Measurements from ENCODE around the gene TPPP. TPM values are rescaled to one million over a fixed set of nuclear protein-coding genes. Genes with fewer than 3 reads are reported as not detected.

Gene TPPP
- polyA plus RNA-seq, 1 donor (not counting 4 experiments of a cell fraction or from before 2014, with no cell fraction given): 0.88 TPM

DNA sequence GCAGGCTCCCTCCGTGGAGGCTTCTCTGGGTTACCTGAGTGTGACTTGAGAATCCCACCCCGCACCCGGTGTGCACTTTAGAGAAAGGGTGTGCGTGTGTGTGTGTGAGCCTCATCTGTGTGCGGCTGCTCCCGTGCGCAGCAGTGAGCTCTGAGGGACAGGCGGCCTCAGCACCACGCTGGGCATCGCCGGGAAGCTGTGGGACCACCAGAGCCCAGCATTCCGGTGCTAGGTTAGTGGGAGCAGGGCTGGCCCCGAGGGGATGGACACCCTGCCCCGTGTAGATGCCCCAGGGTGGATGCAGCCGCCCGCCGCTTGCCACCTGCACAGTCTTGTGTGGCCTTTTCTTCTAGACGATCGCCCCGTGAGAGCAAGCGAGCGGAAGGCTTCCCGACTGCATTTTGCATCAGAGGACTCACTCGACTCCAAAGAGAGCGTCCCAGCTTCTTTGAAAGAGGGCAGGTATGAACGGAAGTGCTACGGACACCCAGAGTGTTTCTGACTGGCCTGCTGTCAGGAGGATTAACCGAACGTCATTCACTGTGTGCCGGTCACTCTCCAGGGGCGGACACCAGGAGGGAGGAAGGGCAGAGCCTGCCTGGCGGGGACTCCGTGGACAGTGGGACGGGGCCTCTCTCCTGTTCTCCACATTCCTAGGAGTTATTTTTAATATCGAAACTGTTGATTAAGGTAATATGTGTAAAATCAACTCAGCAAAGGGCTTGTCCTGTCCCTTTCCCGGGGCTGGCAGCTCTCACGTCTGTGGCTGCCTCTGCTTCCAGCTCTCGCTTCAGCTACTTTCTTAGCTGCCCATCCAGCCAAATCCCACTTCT is 68.8 kb downstream of the TPPP start:
- no peak for FAIRE-seq
- H2AFZ ChIP-seq (ENCODE audit: control insufficient read depth, low read length): no peak overlapping the region
- no peak overlapping the region for H3K4me2 ChIP-seq (ENCODE audit: control insufficient read depth, extremely low read depth, insufficient read depth, low read depth, low read length)
- no peak overlapping the region for H3K9ac ChIP-seq (ENCODE audit: control insufficient read depth, extremely low read depth, insufficient read depth, low read length)
- no peak overlapping the region for H3K4me3 ChIP-seq (ENCODE audit: control insufficient read depth in 2 of 3, extremely low read depth in 1 of 3, insufficient read depth in 2 of 3, low read depth in 1 of 3, low read length in 3 of 3)
- dilution Hi-C loops (cut with MboI; ENCODE audit: extremely low pct_ligation_motif_present, low sequenced_read_pairs): no loop called here
- H3K36me3 ChIP-seq (ENCODE audit: control insufficient read depth in 2 of 2, extremely low read depth in 1 of 2, insufficient read depth in 2 of 2, low read length in 2 of 2): peaks cover 13 to 30% of the 10 kb centered on the region in 2 experiments
- H3K27me3 ChIP-seq (ENCODE audit: control insufficient read depth, extremely low read depth, insufficient read depth, low read length): no peaks in the 10 kb centered on the region
- DNase-seq (ENCODE audit: low read depth, low spot score): no peak
- no peak overlapping the region for H3K27ac ChIP-seq (ENCODE audit: control insufficient read depth, insufficient read depth, low read length)
- no peaks in the 10 kb centered on the region for H3K79me2 ChIP-seq (ENCODE audit: control insufficient read depth, insufficient read depth, low read length)
- H4K20me1 ChIP-seq (ENCODE audit: control insufficient read depth, extremely low read depth, insufficient read depth, low read length): no peaks in the 10 kb centered on the region
- H3K9me3 ChIP-seq (ENCODE audit: control insufficient read depth, low read depth, low read length): no peaks in the 10 kb centered on the region
- H3K9me1 ChIP-seq (ENCODE audit: control insufficient read depth, extremely low read depth, insufficient read depth, low read length): no peaks in the 10 kb centered on the region
- TF ChIP-seq, protein P1, sequence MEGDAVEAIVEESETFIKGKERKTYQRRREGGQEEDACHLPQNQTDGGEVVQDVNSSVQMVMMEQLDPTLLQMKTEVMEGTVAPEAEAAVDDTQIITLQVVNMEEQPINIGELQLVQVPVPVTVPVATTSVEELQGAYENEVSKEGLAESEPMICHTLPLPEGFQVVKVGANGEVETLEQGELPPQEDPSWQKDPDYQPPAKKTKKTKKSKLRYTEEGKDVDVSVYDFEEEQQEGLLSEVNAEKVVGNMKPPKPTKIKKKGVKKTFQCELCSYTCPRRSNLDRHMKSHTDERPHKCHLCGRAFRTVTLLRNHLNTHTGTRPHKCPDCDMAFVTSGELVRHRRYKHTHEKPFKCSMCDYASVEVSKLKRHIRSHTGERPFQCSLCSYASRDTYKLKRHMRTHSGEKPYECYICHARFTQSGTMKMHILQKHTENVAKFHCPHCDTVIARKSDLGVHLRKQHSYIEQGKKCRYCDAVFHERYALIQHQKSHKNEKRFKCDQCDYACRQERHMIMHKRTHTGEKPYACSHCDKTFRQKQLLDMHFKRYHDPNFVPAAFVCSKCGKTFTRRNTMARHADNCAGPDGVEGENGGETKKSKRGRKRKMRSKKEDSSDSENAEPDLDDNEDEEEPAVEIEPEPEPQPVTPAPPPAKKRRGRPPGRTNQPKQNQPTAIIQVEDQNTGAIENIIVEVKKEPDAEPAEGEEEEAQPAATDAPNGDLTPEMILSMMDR (optimal IDR thresholded peaks at IDR 0.05 in 1 of 3, IDR thresholded peaks at IDR 0.05 in 1 of 3, conservative IDR thresholded peaks at IDR 0.05 in 1 of 3; ENCODE audit: extremely low read depth in 1 of 3, insufficient read depth in 2 of 3, low read length in 3 of 3): no peak
- no peak for TF ChIP-seq EZH2 (IDR thresholded peaks at IDR 0.05; ENCODE audit: low read length)
- H3K4me1 ChIP-seq (ENCODE audit: control insufficient read depth, extremely low read depth, insufficient read depth, low read length): no peaks in the 10 kb centered on the region

DNA sequence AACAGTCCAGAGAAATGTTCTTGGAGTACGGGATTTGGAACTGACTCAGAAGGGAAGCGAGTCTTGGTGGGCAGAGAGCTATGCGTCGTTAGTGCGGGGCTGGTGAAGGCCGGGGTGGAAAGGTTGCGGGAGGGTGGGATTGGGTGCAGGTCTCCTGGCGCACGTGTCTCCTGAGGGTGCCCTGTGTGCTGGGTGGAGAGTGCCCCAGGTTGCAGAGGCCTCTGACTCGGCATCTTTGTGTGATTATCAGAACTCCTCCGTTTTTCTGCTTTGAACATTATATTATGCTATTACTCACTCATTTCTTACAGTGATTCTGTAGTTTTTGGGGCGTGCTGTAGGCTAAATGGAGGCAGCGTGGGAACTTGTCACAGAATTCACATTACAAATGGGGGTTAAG is 69.6 kb downstream of the TPPP start:
- peaks cover 18 to 33% of the 10 kb centered on the region in 2 experiments for H3K36me3 ChIP-seq (ENCODE audit: control insufficient read depth in 2 of 2, extremely low read depth in 1 of 2, insufficient read depth in 2 of 2, low read length in 2 of 2)
- TF ChIP-seq, protein P1 (optimal IDR thresholded peaks at IDR 0.05 in 1 of 3, IDR thresholded peaks at IDR 0.05 in 1 of 3, conservative IDR thresholded peaks at IDR 0.05 in 1 of 3; ENCODE audit: extremely low read depth in 1 of 3, insufficient read depth in 2 of 3, low read length in 3 of 3): no peak
- TF ChIP-seq EZH2 (IDR thresholded peaks at IDR 0.05; ENCODE audit: low read length): no peak
- no peaks in the 10 kb centered on the region for H3K9me3 ChIP-seq (ENCODE audit: control insufficient read depth, low read depth, low read length)
- H2AFZ ChIP-seq (ENCODE audit: control insufficient read depth, low read length): no peak overlapping the region
- H3K9ac ChIP-seq (ENCODE audit: control insufficient read depth, extremely low read depth, insufficient read depth, low read length): no peak overlapping the region
- dilution Hi-C loops (cut with MboI; ENCODE audit: extremely low pct_ligation_motif_present, low sequenced_read_pairs): no loop called here
- H3K79me2 ChIP-seq (ENCODE audit: control insufficient read depth, insufficient read depth, low read length): no peaks in the 10 kb centered on the region
- H3K9me1 ChIP-seq (ENCODE audit: control insufficient read depth, extremely low read depth, insufficient read depth, low read length): no peaks in the 10 kb centered on the region
- DNase-seq (ENCODE audit: low read depth, low spot score) (no peak), FAIRE-seq (no peak)
- no peak overlapping the region for H3K27ac ChIP-seq (ENCODE audit: control insufficient read depth, insufficient read depth, low read length)
- no peaks in the 10 kb centered on the region for H3K27me3 ChIP-seq (ENCODE audit: control insufficient read depth, extremely low read depth, insufficient read depth, low read length)
- no peak overlapping the region for H3K4me2 ChIP-seq (ENCODE audit: control insufficient read depth, extremely low read depth, insufficient read depth, low read depth, low read length)
- H3K4me1 ChIP-seq (ENCODE audit: control insufficient read depth, extremely low read depth, insufficient read depth, low read length): no peaks in the 10 kb centered on the region
- H4K20me1 ChIP-seq (ENCODE audit: control insufficient read depth, extremely low read depth, insufficient read depth, low read length): no peaks in the 10 kb centered on the region
- no peak overlapping the region for H3K4me3 ChIP-seq (ENCODE audit: control insufficient read depth in 2 of 3, extremely low read depth in 1 of 3, insufficient read depth in 2 of 3, low read depth in 1 of 3, low read length in 3 of 3)

All from keratinocyte (primary cell).